Endothelial cell of umbilical vein (primary cell): ENCODE measurements around the gene COL20A1. TPM values are rescaled to one million over a fixed set of nuclear protein-coding genes. Genes with fewer than 3 reads are reported as not detected.

Experiments
- BruUV-seq: library from RNA; stranded (reverse); fragments of 400-500 nt; replicated peaks from 2 replicates; lab custom pipeline; 2021; lab: Mats Ljungman, UMichigan
- CTCF ChIA-PET: fragments of 300-600, 350-600 bp; sonication (Branson Sonifier 250); formaldehyde crosslinking; loops from one replicate; lab custom pipeline; 2021; ENCODE audit warnings: antibody characterized with exemption, inconsistent platforms; lab: Charles Lee
- POLR2A ChIA-PET: fragments of 300-600, 350-600 bp; sonication (Branson Sonifier 250); formaldehyde crosslinking; loops from one replicate; lab custom pipeline; 2021; ENCODE audit warnings: antibody characterized with exemption, inconsistent platforms; lab: Charles Lee
- DNase-seq: peaks from one replicate; pipeline ENCODE4 v3.0.0-alpha.2; 2011; ENCODE audit warnings: low read depth, low spot score
- FAIRE-seq: peaks from 2 replicates; lab custom pipeline; 2011; peaks lifted over from hg19 to GRCh38; lab: Jason Lieb, UNC
- H2AFZ ChIP-seq: 2 replicates; pipeline ENCODE4 v1.6.0; 2012; ENCODE audit warnings: low read depth, low read length, control low read depth, inconsistent platforms
- H3K27ac ChIP-seq: 2 replicates; pipeline ENCODE4 v1.5.1; 2011; ENCODE audit warnings: low read depth, mild to moderate bottlenecking, control low read depth, low read length, moderate library complexity; ENCODE audit not compliant: insufficient read depth
- H3K27me3 ChIP-seq, 2 experiments: 2 replicates each; pipeline versions ENCODE4 v1.6.0 to v1.6.1; 2011; ENCODE audit warnings: low read length in 2 of 2, mixed read lengths in 1 of 2; ENCODE audit not compliant: control insufficient read depth in 2 of 2, insufficient read depth in 2 of 2
- H3K36me3 ChIP-seq, 2 experiments: 2 replicates in 1 of 2; 3 replicates in 1 of 2; pipeline ENCODE4 v1.5.1; 2011; ENCODE audit warnings: low read length in 2 of 2, mild to moderate bottlenecking in 1 of 2, moderate library complexity in 1 of 2; ENCODE audit not compliant: control insufficient read depth in 2 of 2, insufficient read depth in 2 of 2; ENCODE audit errors: extremely low read depth in 1 of 2
- H3K4me1 ChIP-seq: 3 replicates; pipeline ENCODE4 v1.5.1; 2011; ENCODE audit warnings: mild to moderate bottlenecking, low read length; ENCODE audit not compliant: control insufficient read depth, insufficient read depth; ENCODE audit errors: extremely low read depth
- H3K4me2 ChIP-seq: 2 replicates; pipeline ENCODE4 v1.6.1; 2011; ENCODE audit warnings: low read length, control low read depth, mixed read lengths; ENCODE audit not compliant: insufficient read depth
- H3K4me3 ChIP-seq, 3 experiments: fragments of 200-600 bp in 1 of 3; sonication (generic), shearing (Covaris generic) in 1 of 3; replicated peaks in 1 of 3; 2 replicates each; pipeline ENCODE4 v1.5.1; 2011 to 2016; ENCODE audit warnings: control low read depth in 3 of 3, low read length in 3 of 3, mild to moderate bottlenecking in 2 of 3, inconsistent platforms in 1 of 3, low read depth in 1 of 3, moderate library complexity in 1 of 3; ENCODE audit not compliant: insufficient read depth in 1 of 3
- H3K79me2 ChIP-seq: 2 replicates; pipeline ENCODE4 v1.6.0; 2012; ENCODE audit warnings: low read length, inconsistent platforms; ENCODE audit not compliant: control insufficient read depth, insufficient read depth
- H3K9ac ChIP-seq: replicated peaks from 2 replicates; pipeline ENCODE3; 2011; ENCODE audit warnings: low read length, control low read depth; ENCODE audit not compliant: insufficient read depth; ENCODE audit errors: extremely low read depth
- H3K9me1 ChIP-seq: replicated peaks from 3 replicates; pipeline ENCODE4 v1.6.0; 2011; ENCODE audit warnings: mild to moderate bottlenecking, low read length; ENCODE audit not compliant: control insufficient read depth, insufficient read depth; ENCODE audit errors: extremely low read depth
- H3K9me3 ChIP-seq: replicated peaks from 2 replicates; pipeline ENCODE4 v1.5.1; 2012; ENCODE audit warnings: low read length, inconsistent platforms; ENCODE audit not compliant: control insufficient read depth, insufficient read depth
- H4K20me1 ChIP-seq: replicated peaks from 2 replicates; pipeline ENCODE3; 2011; ENCODE audit warnings: mild to moderate bottlenecking, low read length; ENCODE audit not compliant: control insufficient read depth, insufficient read depth; ENCODE audit errors: extremely low read depth
- EZH2 ChIP-seq: IDR thresholded peaks from 2 replicates; pipeline ENCODE4 v1.6.1; 2012; ENCODE audit warnings: borderline replicate concordance, low read depth, mild to moderate bottlenecking, moderate library complexity, low read length, inconsistent platforms; ENCODE audit not compliant: severe bottlenecking
- FOS ChIP-seq: IDR thresholded peaks from 2 replicates; pipeline ENCODE4 v1.6.1; 2011; ENCODE audit warnings: mild to moderate bottlenecking, low read length, moderate library complexity, borderline replicate concordance; ENCODE audit not compliant: insufficient read depth
- GATA2 ChIP-seq: IDR thresholded peaks from 2 replicates; pipeline ENCODE4 v1.7.0; 2011; ENCODE audit warnings: low read depth, mild to moderate bottlenecking, moderate library complexity, mixed read lengths, low read length; ENCODE audit not compliant: insufficient read length, insufficient read depth
- JUN ChIP-seq: IDR thresholded peaks from 2 replicates; pipeline ENCODE4 v1.6.1; 2011; ENCODE audit warnings: borderline replicate concordance, low read depth; ENCODE audit not compliant: insufficient read length, insufficient read depth
- MAX ChIP-seq: IDR thresholded peaks from 2 replicates; pipeline ENCODE4 v1.6.1; 2011; ENCODE audit not compliant: insufficient read depth, insufficient read length
- MYC ChIP-seq: IDR thresholded peaks from one replicate; pipeline ENCODE4 v1.6.1; 2011; ENCODE audit warnings: mild to moderate bottlenecking, low read depth, low read length
- POLR2A ChIP-seq: IDR thresholded peaks from 2 replicates; pipeline ENCODE4 v1.6.1; 2012; ENCODE audit warnings: low read depth, mild to moderate bottlenecking, control low read depth, low read length
- POLR2AphosphoS5 ChIP-seq: IDR thresholded peaks from 2 replicates; pipeline ENCODE4 v1.6.1; 2012; ENCODE audit warnings: low read depth, mild to moderate bottlenecking, control low read depth, low read length, moderate library complexity; ENCODE audit not compliant: insufficient read depth
- dilution Hi-C: fragments of 300-500 bp; cut with MboI; formaldehyde crosslinking; loops from one replicate; pipeline ENCODE4 v1.15.0; 2019; ENCODE audit warnings: low sequenced_read_pairs; ENCODE audit not compliant: extremely low pct_ligation_motif_present
- intact Hi-C: fragments of 100-400 bp; cut with micrococcal nuclease; formaldehyde crosslinking; loops from one replicate; pipeline ENCODE4 v1.10.0; 2022
- polyA plus RNA-seq, 4 experiments: library from polyadenylated mRNA; depleted of rRNA in 3 of 4; stranded (reverse) in 3 of 4; unstranded in 1 of 4; fragments of >200 nt; gene quantifications; 2 replicates each; pipeline versions ENCODE4 v1.2.1 to v1.2.3, GENCODE V29; 2011 to 2012; ENCODE audit warnings: missing spikeins in 1 of 4
- total RNA-seq: library from RNA; stranded (reverse); gene quantifications from 2 replicates; pipeline ENCODE4 v1.2.3, GENCODE V29; 2021
- TF ChIP-seq, protein P1 (sequence below), 2 donors: IDR thresholded peaks; 1 replicate in 1 of 2; 2 replicates in 1 of 2; pipeline ENCODE4 v1.5.1; 2011; ENCODE audit warnings: low read length in 2 of 2, mild to moderate bottlenecking in 2 of 2, moderate library complexity in 2 of 2, control low read depth in 1 of 2, inconsistent platforms in 1 of 2, low read depth in 1 of 2; ENCODE audit not compliant: insufficient read depth in 1 of 2; ENCODE audit errors: extremely low read depth in 1 of 2

COL20A1 gene
- total and polyA plus RNA-seq, 2 donors (not counting 3 experiments of a cell fraction or from before 2014, with no cell fraction given), result not detected

DNA sequence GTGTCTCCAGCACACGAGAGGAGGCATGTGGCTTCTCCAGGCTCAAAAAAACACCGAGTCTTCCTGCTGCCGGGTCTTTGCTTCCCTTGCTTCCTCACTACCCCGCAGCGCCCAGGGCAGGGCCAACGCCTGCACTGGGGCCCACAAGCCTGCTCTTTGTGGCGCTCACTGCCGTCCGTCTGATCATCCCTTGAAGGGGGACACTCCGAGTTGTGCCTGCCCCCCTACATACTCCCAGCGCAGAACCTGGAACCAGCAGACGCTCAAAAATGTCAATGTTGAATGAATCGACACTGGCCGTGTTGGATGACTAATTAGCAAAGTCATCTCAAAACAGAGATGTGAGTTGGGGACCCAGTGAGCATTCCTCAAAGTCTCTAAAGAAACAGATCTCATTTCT lies 28.5 kb upstream of the COL20A1 start:
- CTCF ChIA-PET, result no interaction called here
- intact Hi-C loops, result no loop called here
- TF ChIP-seq POLR2AphosphoS5 (no peak), EZH2 (no peak), GATA2 (no peak), FOS (no peak), MYC (no peak), MAX (no peak), POLR2A (no peak), JUN (no peak)
- TF ChIP-seq, protein P1, sequence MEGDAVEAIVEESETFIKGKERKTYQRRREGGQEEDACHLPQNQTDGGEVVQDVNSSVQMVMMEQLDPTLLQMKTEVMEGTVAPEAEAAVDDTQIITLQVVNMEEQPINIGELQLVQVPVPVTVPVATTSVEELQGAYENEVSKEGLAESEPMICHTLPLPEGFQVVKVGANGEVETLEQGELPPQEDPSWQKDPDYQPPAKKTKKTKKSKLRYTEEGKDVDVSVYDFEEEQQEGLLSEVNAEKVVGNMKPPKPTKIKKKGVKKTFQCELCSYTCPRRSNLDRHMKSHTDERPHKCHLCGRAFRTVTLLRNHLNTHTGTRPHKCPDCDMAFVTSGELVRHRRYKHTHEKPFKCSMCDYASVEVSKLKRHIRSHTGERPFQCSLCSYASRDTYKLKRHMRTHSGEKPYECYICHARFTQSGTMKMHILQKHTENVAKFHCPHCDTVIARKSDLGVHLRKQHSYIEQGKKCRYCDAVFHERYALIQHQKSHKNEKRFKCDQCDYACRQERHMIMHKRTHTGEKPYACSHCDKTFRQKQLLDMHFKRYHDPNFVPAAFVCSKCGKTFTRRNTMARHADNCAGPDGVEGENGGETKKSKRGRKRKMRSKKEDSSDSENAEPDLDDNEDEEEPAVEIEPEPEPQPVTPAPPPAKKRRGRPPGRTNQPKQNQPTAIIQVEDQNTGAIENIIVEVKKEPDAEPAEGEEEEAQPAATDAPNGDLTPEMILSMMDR (IDR thresholded peaks at IDR 0.05; ENCODE audit: extremely low read depth in 1 of 2, insufficient read depth in 1 of 2, low read depth in 1 of 2, low read length in 2 of 2), result no peak
- POLR2A ChIA-PET, result no interaction called here
- Histone ChIP-seq H3K4me1 (no peaks in the 10 kb centered on the region), H3K4me2 (no peak overlapping the region), H3K4me3 (no peak overlapping the region), H3K9ac (no peak overlapping the region), H3K27me3 (peaks cover 7 to 9% of the 10 kb centered on the region in 2 experiments), H3K9me1 (no peaks in the 10 kb centered on the region), H3K9me3 (no peaks in the 10 kb centered on the region), H2AFZ (no peak overlapping the region), H3K79me2 (no peaks in the 10 kb centered on the region), H3K27ac (no peak overlapping the region), H4K20me1 (no peaks in the 10 kb centered on the region), H3K36me3 (no peaks in the 10 kb centered on the region)
- no TSS peak for BruUV-seq
- no peak for FAIRE-seq
- dilution Hi-C loops, result no loop called here
- DNase-seq, result no peak
